Fibroblast of lung (primary cell): Measurements from ENCODE around the gene SNX4. TPM values are rescaled to one million over a fixed set of nuclear protein-coding genes. Genes with fewer than 3 reads are reported as not detected.

ENCODE experiments used
- DNase-seq, 2 donors: peaks; one replicate each; pipeline versions ENCODE4 v3.0.0 to v3.0.0-alpha.2; 2010; ENCODE audit warnings: low read depth in 2 of 2
- H2AFZ ChIP-seq: 2 replicates; pipeline ENCODE4 v1.5.1; 2012; ENCODE audit warnings: low read length, control low read depth, inconsistent platforms
- H3K27ac ChIP-seq: 2 replicates; pipeline ENCODE4 v1.5.1; 2011; ENCODE audit warnings: low read length, control low read depth; ENCODE audit not compliant: insufficient read depth
- H3K27me3 ChIP-seq: 2 replicates; pipeline ENCODE4 v1.5.1; 2011; ENCODE audit warnings: mild to moderate bottlenecking, low read length; ENCODE audit not compliant: control insufficient read depth, insufficient read depth
- H3K36me3 ChIP-seq: 2 replicates; pipeline ENCODE4 v1.5.1; 2011; ENCODE audit warnings: low read length; ENCODE audit not compliant: control insufficient read depth, insufficient read depth
- H3K4me1 ChIP-seq: 2 replicates; pipeline ENCODE4 v1.5.1; 2011; ENCODE audit warnings: low read length; ENCODE audit not compliant: control insufficient read depth, insufficient read depth; ENCODE audit errors: extremely low read depth
- H3K4me2 ChIP-seq: 2 replicates; pipeline ENCODE4 v1.5.1; 2011; ENCODE audit warnings: low read length, control low read depth; ENCODE audit not compliant: insufficient read depth; ENCODE audit errors: extremely low read depth
- H3K4me3 ChIP-seq, 4 experiments: fragments of 200-600 bp in 1 of 4; sonication (generic) in 1 of 4; replicated peaks in 1 of 4; 2 replicates each; pipeline ENCODE4 v1.5.1; 2011 to 2016; ENCODE audit warnings: low read length in 4 of 4, low read depth in 3 of 4, mild to moderate bottlenecking in 3 of 4, control low read depth in 2 of 4, inconsistent platforms in 1 of 4, mixed read lengths in 1 of 4; ENCODE audit not compliant: insufficient read depth in 1 of 4; ENCODE audit errors: control extremely low read depth in 1 of 4
- H3K79me2 ChIP-seq: 2 replicates; pipeline ENCODE4 v1.5.1; 2012; ENCODE audit warnings: mild to moderate bottlenecking, low read length, inconsistent platforms; ENCODE audit not compliant: control insufficient read depth, insufficient read depth
- H3K9ac ChIP-seq: 2 replicates; pipeline ENCODE4 v1.5.1; 2011; ENCODE audit warnings: mild to moderate bottlenecking, low read length, control low read depth; ENCODE audit not compliant: insufficient read depth
- H3K9me3 ChIP-seq: 2 replicates; pipeline ENCODE4 v1.5.1; 2012; ENCODE audit warnings: low read depth, low read length; ENCODE audit not compliant: control insufficient read depth, insufficient read depth
- H4K20me1 ChIP-seq: 2 replicates; pipeline ENCODE4 v1.5.1; 2011; ENCODE audit warnings: low read length; ENCODE audit not compliant: control insufficient read depth, insufficient read depth; ENCODE audit errors: extremely low read depth
- EZH2 ChIP-seq: IDR thresholded peaks from 2 replicates; pipeline ENCODE4 v1.5.1; 2012; ENCODE audit warnings: low read length, control low read depth, mild to moderate bottlenecking; ENCODE audit errors: missing control alignments
- polyA plus RNA-seq, 2 donors: library from polyadenylated mRNA; depleted of rRNA in 1 of 2; stranded (reverse) in 1 of 2; unstranded in 1 of 2; fragments of >200 nt; gene quantifications; 2 replicates each; pipeline ENCODE4 v1.2.1, GENCODE V29; 2011 to 2012; ENCODE audit warnings: missing spikeins in 1 of 2
- total RNA-seq: library from RNA; depleted of rRNA; stranded (reverse); fragments of >200 nt; gene quantifications from 2 replicates; pipeline ENCODE4 v1.2.1, GENCODE V29; 2014
- TF ChIP-seq, protein P1 (sequence below), 2 donors: IDR thresholded peaks in 1 of 2; conservative IDR thresholded peaks in 1 of 2; 1 replicate in 1 of 2; 2 replicates in 1 of 2; pipeline ENCODE4 v1.5.1; 2011 to 2012; ENCODE audit warnings: low read length in 2 of 2, control low read depth in 1 of 2, inconsistent platforms in 1 of 2, low read depth in 1 of 2, mild to moderate bottlenecking in 1 of 2

The SNX4 gene
- total and polyA plus RNA-seq, 2 donors (not counting 1 experiment from before 2014, with no cell fraction given), result 22.1 to 23.8 TPM

DNA sequence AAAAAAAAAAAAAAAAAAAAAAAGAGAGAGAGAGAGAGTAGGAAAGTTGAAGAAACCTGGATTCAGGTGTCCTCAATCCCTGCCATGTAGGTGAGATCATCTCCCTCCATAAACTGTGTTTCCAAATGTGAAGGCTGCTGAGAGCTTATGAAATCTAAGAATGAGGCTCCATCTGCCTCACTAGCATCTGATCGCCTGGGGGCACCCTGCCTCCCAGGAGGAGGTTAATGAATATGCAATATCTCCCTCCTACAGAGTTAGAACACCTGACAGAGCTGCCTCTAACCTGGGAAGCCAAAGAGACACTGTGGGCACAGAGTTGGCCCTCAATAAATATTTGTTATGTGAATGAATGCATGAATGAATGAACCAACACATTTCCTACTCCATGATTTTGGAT, 121.0 kb downstream of the SNX4 start:
- no peak overlapping the region for H2AFZ ChIP-seq
- no peaks in the 10 kb centered on the region for H3K27me3 ChIP-seq
- H3K4me2 ChIP-seq, result no peak overlapping the region
- no peak overlapping the region for H3K27ac ChIP-seq
- DNase-seq, result no peak
- no peak overlapping the region for H3K9ac ChIP-seq
- TF ChIP-seq EZH2, result no peak
- TF ChIP-seq, protein P1, sequence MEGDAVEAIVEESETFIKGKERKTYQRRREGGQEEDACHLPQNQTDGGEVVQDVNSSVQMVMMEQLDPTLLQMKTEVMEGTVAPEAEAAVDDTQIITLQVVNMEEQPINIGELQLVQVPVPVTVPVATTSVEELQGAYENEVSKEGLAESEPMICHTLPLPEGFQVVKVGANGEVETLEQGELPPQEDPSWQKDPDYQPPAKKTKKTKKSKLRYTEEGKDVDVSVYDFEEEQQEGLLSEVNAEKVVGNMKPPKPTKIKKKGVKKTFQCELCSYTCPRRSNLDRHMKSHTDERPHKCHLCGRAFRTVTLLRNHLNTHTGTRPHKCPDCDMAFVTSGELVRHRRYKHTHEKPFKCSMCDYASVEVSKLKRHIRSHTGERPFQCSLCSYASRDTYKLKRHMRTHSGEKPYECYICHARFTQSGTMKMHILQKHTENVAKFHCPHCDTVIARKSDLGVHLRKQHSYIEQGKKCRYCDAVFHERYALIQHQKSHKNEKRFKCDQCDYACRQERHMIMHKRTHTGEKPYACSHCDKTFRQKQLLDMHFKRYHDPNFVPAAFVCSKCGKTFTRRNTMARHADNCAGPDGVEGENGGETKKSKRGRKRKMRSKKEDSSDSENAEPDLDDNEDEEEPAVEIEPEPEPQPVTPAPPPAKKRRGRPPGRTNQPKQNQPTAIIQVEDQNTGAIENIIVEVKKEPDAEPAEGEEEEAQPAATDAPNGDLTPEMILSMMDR (conservative IDR thresholded peaks at IDR 0.05 in 1 of 2, IDR thresholded peaks at IDR 0.05 in 1 of 2; ENCODE audit: low read depth in 1 of 2, low read length in 2 of 2), result no peak
- no peaks in the 10 kb centered on the region for H3K9me3 ChIP-seq
- H3K36me3 ChIP-seq, result no peaks in the 10 kb centered on the region
- H4K20me1 ChIP-seq, result no peaks in the 10 kb centered on the region
- no peak overlapping the region for H3K4me3 ChIP-seq
- H3K4me1 ChIP-seq, result no peaks in the 10 kb centered on the region
- no peaks in the 10 kb centered on the region for H3K79me2 ChIP-seq

Other genes with a start within 250 kb of the SNX4 start
- 33.6 and 41.3 TPM in 2 replicates for gene ZNF148, start 144.9 kb downstream of the SNX4 start, total RNA-seq
- 27.7 and 37.7 TPM in 2 replicates for gene ZNF148, start 144.9 kb downstream of the SNX4 start, polyA plus RNA-seq
- 11.0 and 11.2 TPM in 2 replicates for gene OSBPL11, start 75.3 kb upstream of the SNX4 start, total RNA-seq
- gene OSBPL11, start 75.3 kb upstream of the SNX4 start, polyA plus RNA-seq, result 8.9 and 9.0 TPM in 2 replicates